Urinary bladder (tissue), 4 donors: Measurements from ENCODE around the gene ERMAP. TPM values are rescaled to one million over a fixed set of nuclear protein-coding genes. Genes with fewer than 3 reads are reported as not detected.

Experiments
- DNase-seq: peaks from one replicate; pipeline ENCODE4 v3.0.0-alpha.2; 2015; ENCODE audit errors: extremely low spot score
- H3K27ac ChIP-seq: one replicate; pipeline ENCODE4 v1.5.1; 2013; ENCODE audit warnings: low read depth, mild to moderate bottlenecking, moderate library complexity
- H3K36me3 ChIP-seq: one replicate; pipeline ENCODE4 v1.6.1; 2013; ENCODE audit warnings: mild to moderate bottlenecking, moderate library complexity; ENCODE audit not compliant: insufficient read depth
- H3K4me1 ChIP-seq: one replicate; pipeline ENCODE4 v1.6.1; 2013; ENCODE audit warnings: mild to moderate bottlenecking, moderate library complexity; ENCODE audit not compliant: insufficient read depth
- H3K4me3 ChIP-seq: one replicate; pipeline ENCODE4 v1.5.1; 2013; ENCODE audit warnings: low read depth, low read length
- WGBS: extraction: QIAGEN DNeasy Blood & Tissue Kit; methylation state at CpG from one replicate; pipeline ENCODE4 v1.1.7; 2013; 5-methylcytosine and 5-hydroxymethylcytosine counted together
- polyA plus RNA-seq: library from polyadenylated mRNA; stranded (reverse); fragments of 200-250 nt; gene quantifications from one replicate; pipeline ENCODE4 v1.2.3, GENCODE V29; 2013
- total RNA-seq: library from RNA; depleted of rRNA; stranded (reverse); fragments of >200 nt; gene quantifications from one replicate; pipeline ENCODE4 v1.2.3, GENCODE V29; 2014
- donor health status: healthy with polysubstance abuse.
- donor health status: healthy.

ERMAP gene
- total and polyA plus RNA-seq, 2 donors = 8.2 to 12.3 TPM

- no peak overlapping the region for H3K27ac ChIP-seq
- DNase-seq = no peak
- 82% methylated on average over 16 of the region's 16 CpGs for WGBS
- no peaks in the 10 kb centered on the region for H3K36me3 ChIP-seq
- H3K4me1 ChIP-seq = no peaks in the 10 kb centered on the region
- H3K4me3 ChIP-seq = no peak overlapping the region
Measured at GRCh38 chr1:42886046-42886739, 69.3 kb downstream of the ERMAP start.

GRCh38 chr1:42886800-42887199, 69.9 kb downstream of the ERMAP start:
- no peak for DNase-seq
- Histone ChIP-seq H3K4me3 (no peak overlapping the region), H3K4me1 (no peaks in the 10 kb centered on the region), H3K36me3 (no peaks in the 10 kb centered on the region), H3K27ac (no peak overlapping the region)
- 65% methylated on average over 21 of the region's 21 CpGs for WGBS

GRCh38 chr1:42887366-42887765, 70.4 kb downstream of the ERMAP start:
- no peak overlapping the region for H3K4me3 ChIP-seq
- WGBS = 97% methylated on average over 20 of the region's 20 CpGs
- DNase-seq = no peak
- H3K27ac ChIP-seq = no peak overlapping the region
- no peaks in the 10 kb centered on the region for H3K36me3 ChIP-seq
- H3K4me1 ChIP-seq = no peaks in the 10 kb centered on the region

- no peaks in the 10 kb centered on the region for H3K36me3 ChIP-seq
- DNase-seq = no peak
- 90% methylated on average over 31 of the region's 31 CpGs for WGBS
- no peaks in the 10 kb centered on the region for H3K4me1 ChIP-seq
- no peak overlapping the region for H3K27ac ChIP-seq
- H3K4me3 ChIP-seq = no peak overlapping the region
Measured at GRCh38 chr1:42888013-42888633, 71.2 kb downstream of the ERMAP start.

GRCh38 chr1:42889264-42889663, 72.3 kb downstream of the ERMAP start:
- 91% methylated on average over 4 of the region's 4 CpGs for WGBS
- DNase-seq = no peak
- H3K27ac ChIP-seq = no peak overlapping the region
- H3K36me3 ChIP-seq = no peaks in the 10 kb centered on the region
- H3K4me1 ChIP-seq = no peaks in the 10 kb centered on the region
- no peak overlapping the region for H3K4me3 ChIP-seq

- 58% methylated on average over 5 of the region's 5 CpGs for WGBS
- H3K4me3 ChIP-seq = no peak overlapping the region
- H3K4me1 ChIP-seq = no peaks in the 10 kb centered on the region
- DNase-seq = no peak
- no peak overlapping the region for H3K27ac ChIP-seq
- H3K36me3 ChIP-seq = no peaks in the 10 kb centered on the region
Measured at GRCh38 chr1:42891465-42892138, 74.7 kb downstream of the ERMAP start.

Other genes with a start within 250 kb of the ERMAP start
- gene PPIH, start 158.7 kb upstream of the ERMAP start, total RNA-seq = 24.1 TPM
- gene PPIH, start 158.7 kb upstream of the ERMAP start, polyA plus RNA-seq = 29.8 TPM
- 401 TPM for gene YBX1, start 134.7 kb upstream of the ERMAP start, total RNA-seq
- gene YBX1, start 134.7 kb upstream of the ERMAP start, polyA plus RNA-seq = 773 TPM
- 0.69 TPM for gene CLDN19, start 76.9 kb upstream of the ERMAP start, total RNA-seq
- gene CLDN19, start 76.9 kb upstream of the ERMAP start, polyA plus RNA-seq = 0.38 TPM
- 81.1 TPM for gene P3H1, start 50.1 kb upstream of the ERMAP start, total RNA-seq
- gene P3H1, start 50.1 kb upstream of the ERMAP start, polyA plus RNA-seq = 35.5 TPM
- 5.1 TPM for gene C1orf50, start 49.9 kb upstream of the ERMAP start, total RNA-seq
- 3.4 TPM for gene C1orf50, start 49.9 kb upstream of the ERMAP start, polyA plus RNA-seq
- not detected for gene TMEM269, start 32.1 kb upstream of the ERMAP start, total RNA-seq
- gene TMEM269, start 32.1 kb upstream of the ERMAP start, polyA plus RNA-seq = 0.05 TPM
- 30.8 TPM for gene SVBP, start 275 bp downstream of the ERMAP start, total RNA-seq
- gene SVBP, start 275 bp downstream of the ERMAP start, polyA plus RNA-seq = 35.5 TPM
- gene ZNF691, start 29.5 kb downstream of the ERMAP start, total RNA-seq = 10.3 TPM
- gene ZNF691, start 29.5 kb downstream of the ERMAP start, polyA plus RNA-seq = 12.0 TPM
- gene SLC2A1, start 141.7 kb downstream of the ERMAP start, total RNA-seq = 78.5 TPM
- 56.1 TPM for gene SLC2A1, start 141.7 kb downstream of the ERMAP start, polyA plus RNA-seq